ENCODE measurements around the gene RIMS4. TPM values are rescaled to one million over a fixed set of nuclear protein-coding genes. Genes with fewer than 3 reads are reported as not detected.

Gene RIMS4
- total RNA-seq, 1 donor from 2014 or later = not detected

GRCh38 chr20:44802702-44803101 is 7.6 kb downstream of the RIMS4 start:
- Mint-ChIP-seq H3K9me3 (no peaks in the 10 kb centered on the region), H3K4me3 (no peak overlapping the region), H3K27me3 (ENCODE audit: insufficient read depth) (peaks cover 32% of the 10 kb centered on the region), H3K4me1 (ENCODE audit: low read depth) (no peaks in the 10 kb centered on the region), H3K27ac (no peak overlapping the region), H3K36me3 (ENCODE audit: low read depth) (no peaks in the 10 kb centered on the region)
- DNase-seq (ENCODE audit: low spot score) = no peak
- intact Hi-C loops (cut with micrococcal nuclease) = loop anchor here (5.0 kb wide), 1 partner anchor 65 kb away; no protein-coding TSS in a partner anchor

DNA sequence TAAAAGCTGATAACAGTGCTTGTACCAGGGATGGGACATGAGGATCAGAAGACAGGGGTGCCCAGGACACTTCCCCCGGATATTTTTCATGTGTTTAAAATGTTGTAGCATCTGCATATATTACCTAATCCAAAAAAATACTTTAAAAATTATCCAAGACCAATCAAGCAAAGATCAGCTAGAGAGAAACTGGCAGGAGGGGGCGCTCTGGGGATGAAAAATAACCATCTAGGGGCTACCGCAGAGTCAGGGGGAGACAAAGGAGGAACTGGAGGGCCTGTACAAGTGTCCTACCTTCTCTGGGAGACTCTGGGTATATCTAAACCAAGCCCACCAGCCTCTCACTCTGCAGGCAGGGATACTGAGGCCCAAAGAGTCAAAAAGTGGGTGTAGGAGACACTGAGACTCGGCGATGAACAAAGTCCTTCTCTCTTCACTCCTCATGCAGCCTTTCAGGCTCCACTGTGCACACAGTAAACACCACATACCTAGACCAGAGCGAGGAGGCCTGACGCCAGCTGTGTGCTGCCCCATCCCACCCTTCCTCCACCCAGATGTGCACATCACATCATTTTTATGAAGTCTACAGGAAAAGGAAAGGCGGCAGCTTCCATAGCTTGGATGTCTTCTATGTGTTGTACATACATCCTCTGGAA is 9.8 kb downstream of the RIMS4 start:
- Mint-ChIP-seq H3K36me3 (ENCODE audit: low read depth) (no peaks in the 10 kb centered on the region), H3K9me3 (no peaks in the 10 kb centered on the region), H3K4me3 (no peak overlapping the region), H3K27me3 (ENCODE audit: insufficient read depth) (peaks cover 19% of the 10 kb centered on the region), H3K27ac (no peak overlapping the region), H3K4me1 (ENCODE audit: low read depth) (no peaks in the 10 kb centered on the region)
- intact Hi-C loops (cut with micrococcal nuclease) = loop anchor here (5.0 kb wide), 1 partner anchor 67 kb away; no protein-coding TSS in a partner anchor
- DNase-seq (ENCODE audit: low spot score) = no peak

DNA sequence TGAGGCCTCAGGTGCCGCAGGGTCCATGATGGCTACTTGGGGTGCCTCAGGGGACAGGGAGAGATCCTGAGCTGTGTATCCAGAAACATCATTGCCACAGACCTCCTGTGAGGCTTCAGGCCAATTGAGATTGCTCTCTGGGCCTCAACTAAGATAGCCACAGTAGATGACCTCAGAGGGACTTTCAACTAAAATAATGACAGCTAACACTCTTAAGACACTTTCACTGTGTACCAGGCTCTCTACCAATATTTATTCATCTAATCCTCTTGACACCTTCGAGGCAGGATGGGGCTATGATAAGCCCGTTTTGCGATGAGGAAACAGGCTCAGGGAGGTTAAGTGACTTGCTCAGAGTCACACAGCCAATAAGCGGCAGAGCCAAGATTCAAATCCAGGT is 10.7 kb downstream of the RIMS4 start:
- Mint-ChIP-seq H3K9me3 (no peaks in the 10 kb centered on the region), H3K4me3 (no peak overlapping the region), H3K36me3 (ENCODE audit: low read depth) (no peaks in the 10 kb centered on the region), H3K27ac (no peak overlapping the region), H3K4me1 (ENCODE audit: low read depth) (no peaks in the 10 kb centered on the region), H3K27me3 (ENCODE audit: insufficient read depth) (peaks cover 16% of the 10 kb centered on the region)
- intact Hi-C loops (cut with micrococcal nuclease) = loop anchor here (5.0 kb wide), 1 partner anchor 68 kb away; no protein-coding TSS in a partner anchor
- DNase-seq (ENCODE audit: low spot score) = no peak

DNA sequence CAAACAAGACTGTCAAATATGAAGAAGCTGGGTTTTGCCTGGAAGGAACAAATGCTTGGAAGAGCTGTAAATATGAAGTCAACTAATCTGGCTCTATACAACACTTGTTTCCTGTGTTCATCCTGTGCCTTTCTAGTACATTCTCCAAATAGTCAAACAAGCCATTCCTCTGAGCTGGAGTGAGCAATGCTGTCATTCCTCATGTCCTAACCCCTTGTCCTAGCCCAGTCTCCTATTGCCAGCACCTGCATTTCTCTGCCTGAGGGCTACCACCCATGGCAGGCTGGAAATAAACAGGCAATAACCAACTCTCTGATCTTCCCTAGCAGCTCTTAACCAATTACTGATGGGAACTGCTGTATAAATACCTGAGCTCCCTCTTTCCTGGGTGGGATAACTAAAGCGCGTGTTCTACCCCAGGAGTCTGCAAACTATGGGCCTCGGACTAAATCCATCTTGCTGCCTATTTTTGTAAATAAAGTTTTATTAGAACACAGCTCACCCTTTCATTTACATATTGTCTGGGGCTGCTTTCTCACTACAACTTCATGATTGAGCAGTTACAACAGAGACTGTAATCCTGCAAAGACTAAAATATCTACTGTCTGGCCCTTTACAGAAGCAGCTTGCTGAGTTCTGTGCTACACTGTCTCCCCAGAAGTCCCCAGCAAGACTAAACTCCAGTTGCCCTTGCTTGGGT is 13.4 kb downstream of the RIMS4 start:
- Mint-ChIP-seq H3K36me3 (ENCODE audit: low read depth) (no peaks in the 10 kb centered on the region), H3K4me3 (no peak overlapping the region)

DNA sequence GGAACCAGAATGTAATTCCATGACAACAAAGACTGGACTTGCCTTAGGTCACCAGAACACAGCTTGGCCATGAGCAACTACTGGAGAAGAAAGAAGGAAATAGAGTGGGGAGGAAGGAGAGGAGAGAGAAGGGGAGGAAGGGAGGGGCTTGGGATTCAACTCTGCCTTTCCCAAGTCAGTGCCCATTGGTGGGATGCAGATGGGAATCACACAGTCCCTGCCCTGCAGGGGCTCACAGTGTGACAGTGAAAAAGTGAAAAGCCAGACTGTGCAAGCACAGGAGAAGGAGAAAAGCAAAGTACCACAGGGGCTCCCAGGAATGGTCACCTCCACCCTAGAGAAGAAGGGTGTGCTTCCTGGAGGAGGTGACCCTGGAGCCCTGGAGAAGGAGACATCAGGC is 14.0 kb downstream of the RIMS4 start:
- intact Hi-C loops (cut with micrococcal nuclease) = no loop called here
- H3K27me3 Mint-ChIP-seq (ENCODE audit: insufficient read depth) = peaks cover 8% of the 10 kb centered on the region

More for the DNA sequence above, 13.4 kb downstream of the RIMS4 start:
- Mint-ChIP-seq H3K27me3 (ENCODE audit: insufficient read depth) (peaks cover 10% of the 10 kb centered on the region), H3K9me3 (no peaks in the 10 kb centered on the region), H3K4me1 (ENCODE audit: low read depth) (no peaks in the 10 kb centered on the region), H3K27ac (no peak overlapping the region)
- no peak for DNase-seq (ENCODE audit: low spot score)
- intact Hi-C loops (cut with micrococcal nuclease) = no loop called here

DNA sequence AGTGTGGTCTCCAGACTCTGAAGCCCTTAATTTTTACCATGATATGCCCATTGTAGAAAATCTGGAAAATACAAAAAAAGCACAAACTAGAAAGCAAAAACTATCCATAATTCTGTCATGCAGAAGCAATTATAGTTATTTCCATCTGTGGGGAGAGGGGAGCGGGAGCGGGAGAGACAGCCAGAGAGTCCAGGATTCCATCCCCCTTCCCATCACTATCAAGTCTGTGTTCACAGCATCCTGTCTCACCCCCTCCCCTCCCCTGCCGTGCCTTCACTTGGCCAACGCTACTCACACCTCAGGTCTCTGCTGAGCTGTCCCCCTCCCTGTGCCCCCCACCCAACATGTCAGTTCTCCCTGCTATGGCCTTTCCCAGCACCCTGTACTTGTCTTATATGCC is 14.5 kb downstream of the RIMS4 start:
- intact Hi-C loops (cut with micrococcal nuclease) = no loop called here
- Mint-ChIP-seq H3K36me3 (ENCODE audit: low read depth) (no peaks in the 10 kb centered on the region), H3K4me1 (ENCODE audit: low read depth) (no peaks in the 10 kb centered on the region), H3K27me3 (ENCODE audit: insufficient read depth) (peaks cover 7% of the 10 kb centered on the region), H3K9me3 (no peaks in the 10 kb centered on the region), H3K27ac (no peak overlapping the region), H3K4me3 (no peak overlapping the region)
- DNase-seq (ENCODE audit: low spot score) = no peak

More for the DNA sequence above, 14.0 kb downstream of the RIMS4 start:
- Mint-ChIP-seq H3K27ac (no peak overlapping the region), H3K4me1 (ENCODE audit: low read depth) (no peaks in the 10 kb centered on the region), H3K9me3 (no peaks in the 10 kb centered on the region), H3K36me3 (ENCODE audit: low read depth) (no peaks in the 10 kb centered on the region), H3K4me3 (no peak overlapping the region)
- no peak for DNase-seq (ENCODE audit: low spot score)

GRCh38 chr20:44792796-44793195 is 17.6 kb downstream of the RIMS4 start:
- intact Hi-C loops (cut with micrococcal nuclease) = no loop called here
- Mint-ChIP-seq H3K27me3 (ENCODE audit: insufficient read depth) (peaks cover 6% of the 10 kb centered on the region), H3K36me3 (ENCODE audit: low read depth) (no peaks in the 10 kb centered on the region), H3K27ac (no peak overlapping the region), H3K4me1 (ENCODE audit: low read depth) (no peaks in the 10 kb centered on the region), H3K4me3 (no peak overlapping the region), H3K9me3 (no peaks in the 10 kb centered on the region)
- DNase-seq (ENCODE audit: low spot score) = no peak

- Mint-ChIP-seq H3K4me3 (no peak overlapping the region), H3K27ac (no peak overlapping the region), H3K27me3 (ENCODE audit: insufficient read depth) (peaks cover 20% of the 10 kb centered on the region), H3K36me3 (ENCODE audit: low read depth) (no peaks in the 10 kb centered on the region), H3K4me1 (ENCODE audit: low read depth) (no peaks in the 10 kb centered on the region), H3K9me3 (no peaks in the 10 kb centered on the region)
- intact Hi-C loops (cut with micrococcal nuclease) = no loop called here
- DNase-seq (ENCODE audit: low spot score) = no peak
Observed at GRCh38 chr20:44790638-44791393, 19.5 kb downstream of the RIMS4 start.

DNA sequence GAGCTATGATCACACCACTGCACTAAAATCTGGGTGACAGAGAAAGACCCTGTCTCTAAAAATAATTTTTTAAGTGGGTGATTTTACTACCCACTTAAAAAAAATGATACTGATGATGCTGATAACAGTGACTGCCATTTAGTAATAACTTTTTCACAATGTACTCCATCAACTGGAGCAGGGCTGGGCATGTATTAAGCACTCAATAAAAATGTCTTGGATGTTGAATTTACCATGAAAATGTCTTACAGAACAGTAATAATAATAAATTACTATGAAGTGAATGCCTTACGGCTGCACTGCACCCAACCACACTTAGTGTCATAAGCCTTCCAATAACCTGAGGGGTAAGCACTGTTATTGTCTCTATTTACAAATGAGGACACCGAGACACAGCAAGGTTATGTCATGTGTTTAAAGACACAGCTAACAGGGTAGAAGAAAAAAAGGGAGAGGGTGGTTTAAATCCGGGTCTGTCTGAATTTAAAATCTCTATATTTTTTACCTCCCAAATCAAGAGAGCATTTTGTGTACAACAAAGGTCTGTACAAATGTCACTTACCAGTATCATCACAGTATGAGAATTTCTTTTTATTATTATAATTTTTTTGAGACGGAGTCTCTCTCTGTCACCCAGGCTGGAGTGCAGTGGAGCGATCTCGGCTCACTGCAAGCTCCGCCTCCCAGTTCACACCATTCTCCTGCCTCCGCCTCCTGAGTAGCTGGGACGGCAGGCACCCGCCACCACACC is 21.5 kb downstream of the RIMS4 start:
- Mint-ChIP-seq H3K27ac (no peak overlapping the region), H3K27me3 (ENCODE audit: insufficient read depth) (peaks cover 20% of the 10 kb centered on the region), H3K36me3 (ENCODE audit: low read depth) (no peaks in the 10 kb centered on the region), H3K4me3 (no peak overlapping the region), H3K9me3 (no peaks in the 10 kb centered on the region), H3K4me1 (ENCODE audit: low read depth) (no peaks in the 10 kb centered on the region)
- intact Hi-C loops (cut with micrococcal nuclease) = no loop called here
- DNase-seq (ENCODE audit: low spot score) = no peak

GRCh38 chr20:44787299-44787698 is 23.0 kb downstream of the RIMS4 start:
- intact Hi-C loops (cut with micrococcal nuclease) = no loop called here
- no peaks in the 10 kb centered on the region for H3K4me1 Mint-ChIP-seq (ENCODE audit: low read depth)
- H3K36me3 Mint-ChIP-seq (ENCODE audit: low read depth) = no peaks in the 10 kb centered on the region
- peaks cover 20% of the 10 kb centered on the region for H3K27me3 Mint-ChIP-seq (ENCODE audit: insufficient read depth)
- no peak overlapping the region for H3K27ac Mint-ChIP-seq
- H3K4me3 Mint-ChIP-seq = no peak overlapping the region
- no peaks in the 10 kb centered on the region for H3K9me3 Mint-ChIP-seq
- no peak for DNase-seq (ENCODE audit: low spot score)

GRCh38 chr20:44785768-44786167 is 24.6 kb downstream of the RIMS4 start:
- no peak overlapping the region for H3K4me3 Mint-ChIP-seq
- peaks cover 22% of the 10 kb centered on the region for H3K27me3 Mint-ChIP-seq (ENCODE audit: insufficient read depth)
- no peaks in the 10 kb centered on the region for H3K9me3 Mint-ChIP-seq
- H3K27ac Mint-ChIP-seq = no peak overlapping the region
- intact Hi-C loops (cut with micrococcal nuclease) = no loop called here
- no peaks in the 10 kb centered on the region for H3K36me3 Mint-ChIP-seq (ENCODE audit: low read depth)
- H3K4me1 Mint-ChIP-seq (ENCODE audit: low read depth) = no peaks in the 10 kb centered on the region
- DNase-seq (ENCODE audit: low spot score) = no peak

GRCh38 chr20:44784688-44785087 is 25.7 kb downstream of the RIMS4 start:
- H3K4me1 Mint-ChIP-seq (ENCODE audit: low read depth) = no peaks in the 10 kb centered on the region
- intact Hi-C loops (cut with micrococcal nuclease) = no loop called here
- DNase-seq (ENCODE audit: low spot score) = no peak

More at GRCh38 chr20:44784688-44785087, 25.7 kb downstream of the RIMS4 start:
- no peaks in the 10 kb centered on the region for H3K36me3 Mint-ChIP-seq (ENCODE audit: low read depth)
- peaks cover 24% of the 10 kb centered on the region for H3K27me3 Mint-ChIP-seq (ENCODE audit: insufficient read depth)
- no peaks in the 10 kb centered on the region for H3K9me3 Mint-ChIP-seq
- no peak overlapping the region for H3K4me3 Mint-ChIP-seq
- no peak overlapping the region for H3K27ac Mint-ChIP-seq
